OCI-LY7 (cell line): ENCODE results near the gene ZBTB1. TPM values are rescaled to one million over a fixed set of nuclear protein-coding genes. Genes with fewer than 3 reads are reported as not detected.
"Not testable (repeated sequence)": the region's sequence is repeated elsewhere in the genome, so short reads cannot be mapped to it uniquely, and the experiment has no call there.

ENCODE experiments used
- BruUV-seq: library from RNA; stranded (reverse); fragments of 400-500 nt; replicated peaks from 2 replicates; lab custom pipeline; 2021; lab: Mats Ljungman, UMichigan
- CTCF ChIA-PET: fragments of 300-600 bp; sonication (Branson Sonifier 250); formaldehyde crosslinking; loops from one replicate; lab custom pipeline; 2022; ENCODE audit warnings: antibody characterized with exemption; ENCODE audit not compliant: unreplicated experiment; lab: Charles Lee
- POLR2A ChIA-PET: fragments of 300-600 bp; sonication (Branson Sonifier 250); formaldehyde crosslinking; loops from one replicate; lab custom pipeline; 2022; ENCODE audit warnings: antibody characterized with exemption; lab: Charles Lee
- DNase-seq: peaks from one replicate; pipeline ENCODE4 v3.0.0-alpha.2; 2015; ENCODE audit warnings: low spot score
- H2AFZ ChIP-seq: fragments of 200-600 bp; sonication (generic), shearing (Covaris generic); 2 replicates; pipeline ENCODE4 v1.6.1; 2014; ENCODE audit warnings: mild to moderate bottlenecking, antibody characterized with exemption, low read length, moderate library complexity
- H3K27ac ChIP-seq: fragments of 200-600 bp; sonication (generic); 2 replicates; pipeline ENCODE4 v1.5.1; 2014; ENCODE audit warnings: mixed run types, low read depth, mild to moderate bottlenecking, moderate library complexity, low read length, inconsistent platforms; ENCODE audit not compliant: poor library complexity, severe bottlenecking
- H3K36me3 ChIP-seq: fragments of 200-600 bp; sonication (generic); 2 replicates; pipeline ENCODE4 v1.6.1; 2014; ENCODE audit warnings: mild to moderate bottlenecking, antibody characterized with exemption, low read length, moderate library complexity, mixed read lengths; ENCODE audit not compliant: insufficient read depth
- H3K4me1 ChIP-seq: fragments of 200-600 bp; sonication (generic); 2 replicates; pipeline ENCODE4 v1.5.1; 2014; ENCODE audit warnings: mild to moderate bottlenecking, low read length; ENCODE audit not compliant: insufficient read depth, poor library complexity, severe bottlenecking
- H3K4me2 ChIP-seq: fragments of 200-600 bp; sonication (generic); 2 replicates; pipeline ENCODE4 v1.6.1; 2014; ENCODE audit warnings: mild to moderate bottlenecking, low read length
- H3K4me3 ChIP-seq: fragments of 200-600 bp; sonication (generic); 2 replicates; pipeline ENCODE4 v1.5.1; 2014; ENCODE audit warnings: mild to moderate bottlenecking, low read depth, low read length; ENCODE audit not compliant: poor library complexity, severe bottlenecking
- H3K79me2 ChIP-seq: fragments of 200-600 bp; sonication (generic); 2 replicates; pipeline ENCODE4 v1.6.1; 2016; ENCODE audit warnings: low read depth, mild to moderate bottlenecking, low read length, moderate library complexity, mixed read lengths; ENCODE audit not compliant: insufficient read depth
- H3K9me2 ChIP-seq: fragments of 200-600 bp; sonication (generic); 2 replicates; pipeline ENCODE4 v1.6.1; 2016; ENCODE audit warnings: mild to moderate bottlenecking, low read length, mixed read lengths; ENCODE audit not compliant: insufficient read depth
- H3K9me3 ChIP-seq: fragments of 200-600 bp; sonication (generic); 2 replicates; pipeline ENCODE4 v1.6.1; 2014; ENCODE audit warnings: mild to moderate bottlenecking, mixed run types, low read length, mixed read lengths
- H4K20me1 ChIP-seq: fragments of 200-600 bp; sonication (generic); 2 replicates; pipeline ENCODE4 v1.6.1; 2014; ENCODE audit warnings: mild to moderate bottlenecking, antibody characterized with exemption, low read length, moderate library complexity, mixed read lengths; ENCODE audit not compliant: insufficient read depth
- CTCF ChIP-seq: fragments of 200-600 bp; sonication (generic); conservative IDR thresholded peaks from 2 replicates; pipeline ENCODE4 v1.5.1; 2014; ENCODE audit warnings: mild to moderate bottlenecking, antibody characterized with exemption, low read length, moderate library complexity, mixed read lengths
- EZH2phosphoT487 ChIP-seq: fragments of 200-600 bp; sonication (generic); IDR thresholded peaks from 2 replicates; pipeline ENCODE4 v1.6.1; 2018; ENCODE audit warnings: low read depth, borderline replicate concordance, mild to moderate bottlenecking, mixed run types, antibody characterized with exemption, low read length, moderate library complexity, mixed read lengths
- intact Hi-C: fragments of 100-400 bp; cut with micrococcal nuclease; formaldehyde crosslinking; loops from one replicate; pipeline ENCODE4 v1.10.0; 2022; ENCODE audit not compliant: unreplicated experiment
- total RNA-seq, 2 experiments: library from RNA; depleted of rRNA in 1 of 2; stranded (reverse); fragments of >200 nt in 1 of 2; shearing (Covaris generic) in 1 of 2; gene quantifications; 2 replicates each; pipeline ENCODE4 v1.2.3, GENCODE V29; 2014 to 2022

Gene ZBTB1
- total RNA-seq, 2 experiments from 2014 or later: 34.1 to 49.5 TPM

- Histone ChIP-seq H3K27ac (no peak overlapping the region), H3K36me3 (peaks cover 22% of the 10 kb centered on the region; the same call in 1 of the 2 replicates), H3K9me2 (no peaks in the 10 kb centered on the region), H3K4me3 (no peak overlapping the region), H4K20me1 (peaks cover 36% of the 10 kb centered on the region), H3K79me2 (peaks cover 93% of the 10 kb centered on the region), H3K9me3 (no peaks in the 10 kb centered on the region), H3K4me2 (no peak overlapping the region), H2AFZ (no peak overlapping the region), H3K4me1 (peaks cover 25% of the 10 kb centered on the region)
- no peak for DNase-seq
- POLR2A ChIA-PET: no interaction called here
- BruUV-seq: no TSS peak
- intact Hi-C loops: no loop called here
- TF ChIP-seq CTCF (no peak), EZH2phosphoT487 (no peak)
- CTCF ChIA-PET: no interaction called here
These were observed 8.7 kb downstream of the ZBTB1 start for GRCh38 chr14:64513271-64513670.

- intact Hi-C loops: no loop called here
- Histone ChIP-seq H3K4me2 (no peak overlapping the region), H3K27ac (no peak overlapping the region), H4K20me1 (peaks cover 25% of the 10 kb centered on the region), H3K4me1 (peaks cover 17% of the 10 kb centered on the region), H3K4me3 (no peak overlapping the region), H3K9me2 (no peaks in the 10 kb centered on the region), H3K79me2 (peaks cover 92% of the 10 kb centered on the region), H3K9me3 (no peaks in the 10 kb centered on the region), H2AFZ (no peak overlapping the region), H3K36me3 (peaks cover 22% of the 10 kb centered on the region)
- POLR2A ChIA-PET: interaction anchor here (0.7 to 1.2 kb wide), 3 partner anchors 19 to 624 kb away, joined by 3 to 6 read pairs (median 4); no protein-coding TSS in a partner anchor
- CTCF ChIA-PET: no interaction called here
- DNase-seq: no peak
- no TSS peak for BruUV-seq
- TF ChIP-seq CTCF (no peak), EZH2phosphoT487 (no peak)
These were observed 10.5 kb downstream of the ZBTB1 start for GRCh38 chr14:64515053-64515452.

GRCh38 chr14:64516969-64517368 lies 12.4 kb downstream of the ZBTB1 start:
- no peaks in the 10 kb centered on the region for H3K4me1 ChIP-seq
- ChIA-PET POLR2A (interaction anchor here (0.6 kb wide), 1 partner anchor 130 kb away, joined by 3 read pairs; no protein-coding TSS in a partner anchor), CTCF (no interaction called here)
- H3K4me2 ChIP-seq: no peak overlapping the region
- DNase-seq: no peak
- no TSS peak for BruUV-seq
- TF ChIP-seq CTCF (no peak), EZH2phosphoT487 (no peak)
- H3K9me2 ChIP-seq: no peaks in the 10 kb centered on the region
- H3K4me3 ChIP-seq: no peak overlapping the region
- intact Hi-C loops: no loop called here
- H3K79me2 ChIP-seq: peaks cover 74% of the 10 kb centered on the region
- H3K36me3 ChIP-seq: peaks cover 26% of the 10 kb centered on the region
- H4K20me1 ChIP-seq: peaks cover 22% of the 10 kb centered on the region
- no peaks in the 10 kb centered on the region for H3K9me3 ChIP-seq
- H2AFZ ChIP-seq: no peak overlapping the region
- no peak overlapping the region for H3K27ac ChIP-seq

- CTCF ChIA-PET, H3K4me1 ChIP-seq, intact Hi-C loops: not testable (repeated sequence)
These were observed 13.1 kb downstream of the ZBTB1 start for GRCh38 chr14:64517667-64518066.

More at GRCh38 chr14:64517667-64518066, 13.1 kb downstream of the ZBTB1 start:
- H2AFZ ChIP-seq, POLR2A ChIA-PET, H3K27ac ChIP-seq, H3K4me2 ChIP-seq, H3K9me2 ChIP-seq, DNase-seq, BruUV-seq, H3K4me3 ChIP-seq, H3K9me3 ChIP-seq: not testable (repeated sequence)
- peaks cover 17% of the 10 kb centered on the region for H4K20me1 ChIP-seq
- peaks cover 67% of the 10 kb centered on the region for H3K79me2 ChIP-seq
- peaks cover 26% of the 10 kb centered on the region for H3K36me3 ChIP-seq
